Measurements from ENCODE around the gene HSD3B7. TPM values are rescaled to one million over a fixed set of nuclear protein-coding genes. Genes with fewer than 3 reads are reported as not detected.
"Not testable (repeated sequence)": the region's sequence is repeated elsewhere in the genome, so short reads cannot be mapped to it uniquely, and the experiment has no call there.

HSD3B7 gene
- total RNA-seq: 10 to 100 TPM; 10.5 to 38.8 (median 21.3) TPM

- no peaks in the 10 kb centered on the region for H3K9me3 ChIP-seq
- H3K4me1 ChIP-seq: peaks cover 8 to 11% (median 9%) of the 10 kb centered on the region in 4 donors
- DNase-seq (peak; percentile 91 to 99), ATAC-seq (ENCODE audit: low FRiP score in 2 of 2) (peak; percentile 92 to 93)
- peak within 1 kb of the TSS; percentile 5 to 51 (median 40) for H3K4me3 ChIP-seq
- H3K36me3 ChIP-seq: peaks cover 12 to 52% (median 43%) of the 10 kb centered on the region in 4 donors
- H3K27ac ChIP-seq: peak within 1 kb of the TSS in 3 of 4 donors; percentile 20 to 74 (median 49)
- H3K27me3 ChIP-seq: no peaks in the 10 kb centered on the region
- peak in 1 of 2 donors; percentile 18 for TF ChIP-seq POLR2AphosphoS5 (IDR thresholded peaks at IDR 0.05)
- TF ChIP-seq CTCF (IDR thresholded peaks at IDR 0.05): peak; percentile 89 to 97 (median 96)
- TF ChIP-seq POLR2A (IDR thresholded peaks at IDR 0.05): peak in 1 of 4 donors; percentile 18
- TF ChIP-seq EP300 (IDR thresholded peaks at IDR 0.05): no peak
- 38 to 60% methylated on average over 14 to 16 of the region's 24 CpGs for WGBS, 2 donors
These were observed at the start of gene HSD3B7 for GRCh38 chr16:30984669-30985400. HSD3B7 (plus strand) TSS chr16:30985207; CDS start chr16:30985659, 452 bp downstream.

- ATAC-seq (ENCODE audit: low FRiP score in 2 of 2) (no peak), DNase-seq (no peak)
- WGBS, 2 donors: 36 to 43% methylated on average over 5 of the region's 5 CpGs
- Histone ChIP-seq H3K27me3 (no peaks in the 10 kb centered on the region), H3K4me1 (peaks cover 5 to 21% (median 8%) of the 10 kb centered on the region in 4 donors), H3K27ac (no peak overlapping the region), H3K36me3 (peaks cover 0 to 20% (median 9%) of the 10 kb centered on the region in 4 donors), H3K9me3 (no peaks in the 10 kb centered on the region), H3K4me3 (no peak overlapping the region)
- TF ChIP-seq CTCF (IDR thresholded peaks at IDR 0.05): no peak
- TF ChIP-seq POLR2AphosphoS5 (IDR thresholded peaks at IDR 0.05): no peak
- TF ChIP-seq EP300 (IDR thresholded peaks at IDR 0.05): no peak
- TF ChIP-seq POLR2A (IDR thresholded peaks at IDR 0.05): no peak
These were observed 47.3 kb upstream of the HSD3B7 start for GRCh38 chr16:30937692-30938091.

- Histone ChIP-seq H3K4me1 (peaks cover 5 to 21% (median 8%) of the 10 kb centered on the region in 4 donors), H3K36me3 (peaks cover 0 to 29% (median 6%) of the 10 kb centered on the region in 4 donors)
- H3K27ac ChIP-seq; DNase-seq; H3K27me3 ChIP-seq; H3K4me3 ChIP-seq; H3K9me3 ChIP-seq; ATAC-seq (ENCODE audit: low FRiP score in 2 of 2): not testable (repeated sequence)
- WGBS, 2 donors: 96% methylated on average over 8 of the region's 8 CpGs
These were observed 45.4 kb upstream of the HSD3B7 start for GRCh38 chr16:30939571-30939970.

- Histone ChIP-seq H3K27me3 (no peaks in the 10 kb centered on the region), H3K4me1 (peaks cover 5 to 21% (median 8%) of the 10 kb centered on the region in 4 donors), H3K4me3 (peak overlapping the region in 1 of 4 donors; percentile 15), H3K36me3 (peaks cover 0 to 28% (median 4%) of the 10 kb centered on the region in 4 donors), H3K9me3 (no peaks in the 10 kb centered on the region), H3K27ac (peak overlapping the region in 3 of 4 donors; percentile 5 to 58 (median 40))
- 26 to 86% methylated on average over 2 to 15 of the region's 15 CpGs for WGBS, 2 donors
- DNase-seq (peak; percentile 87 to 94), ATAC-seq (ENCODE audit: low FRiP score in 2 of 2) (peak; percentile 97)
- TF ChIP-seq POLR2AphosphoS5 (IDR thresholded peaks at IDR 0.05): peak in 1 of 2 donors; percentile 5
- TF ChIP-seq CTCF (IDR thresholded peaks at IDR 0.05): peak; percentile 86 to 96 (median 92)
- TF ChIP-seq EP300 (IDR thresholded peaks at IDR 0.05): no peak
These were observed 43.2 kb upstream of the HSD3B7 start for GRCh38 chr16:30941600-30942425.

DNA sequence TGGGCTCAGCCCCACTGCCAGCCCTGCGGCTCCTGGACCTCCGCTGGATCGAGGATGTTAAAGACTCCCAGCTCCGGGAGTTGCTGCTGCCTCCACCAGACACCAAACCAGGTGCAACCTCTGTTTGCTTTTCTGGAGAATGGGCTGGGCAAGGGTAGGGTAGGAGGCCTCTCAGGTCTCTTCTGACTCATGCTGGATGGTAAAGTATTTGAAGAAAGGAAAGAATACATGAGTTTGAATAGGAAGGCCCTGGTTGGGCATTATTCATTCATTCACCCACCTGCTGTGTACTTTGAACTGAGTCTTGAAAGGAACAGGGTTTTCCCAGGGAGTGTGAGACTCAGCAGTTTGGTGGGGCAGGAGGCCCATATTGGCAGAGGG is 42.6 kb upstream of the HSD3B7 start:
- TF ChIP-seq EP300 (IDR thresholded peaks at IDR 0.05) (no peak), POLR2AphosphoS5 (IDR thresholded peaks at IDR 0.05) (no peak), POLR2A (IDR thresholded peaks at IDR 0.05) (no peak), CTCF (IDR thresholded peaks at IDR 0.05) (no peak)

More for the DNA sequence above, 42.6 kb upstream of the HSD3B7 start:
- peak overlapping the region in 1 of 4 donors; percentile 15 for H3K4me3 ChIP-seq
- peaks cover 0 to 26% (median 2%) of the 10 kb centered on the region in 4 donors for H3K36me3 ChIP-seq
- 71 to 82% methylated on average over 1 to 4 of the region's 4 CpGs for WGBS, 2 donors
- H3K4me1 ChIP-seq: peaks cover 5 to 20% (median 8%) of the 10 kb centered on the region in 4 donors
- DNase-seq (no peak), ATAC-seq (ENCODE audit: low FRiP score in 2 of 2) (no peak)
- no peaks in the 10 kb centered on the region for H3K27me3 ChIP-seq
- H3K9me3 ChIP-seq: no peaks in the 10 kb centered on the region
- peak overlapping the region in 3 of 4 donors; percentile 5 to 58 (median 40) for H3K27ac ChIP-seq
